ENCODE results near the gene CCDC68. TPM values are rescaled to one million over a fixed set of nuclear protein-coding genes. Genes with fewer than 3 reads are reported as not detected.

The CCDC68 gene
- total and polyA plus RNA-seq, 2 of the 8 experiments (the other 6 are each of a cell fraction or from before 2014, with no cell fraction given) = 0.06 to 0.80 TPM

GRCh38 chr18:54984908-54985307, 25.6 kb upstream of the CCDC68 start:
- Histone ChIP-seq H3K4me2 (ENCODE audit: insufficient read depth in 1 of 2, low read depth in 2 of 2, low read length in 2 of 2) (no peak overlapping the region), H2AK5ac (ENCODE audit: low read depth, low read length) (no peak overlapping the region), H3K23ac (ENCODE audit: insufficient read length) (no peak overlapping the region), H2BK15ac (ENCODE audit: low read length) (no peak overlapping the region), H2BK20ac (ENCODE audit: low read length) (no peak overlapping the region), H3K4me3 (ENCODE audit: extremely low read depth in 1 of 4, insufficient read depth in 2 of 4, low read depth in 3 of 4, low read length in 4 of 4) (no peak overlapping the region), H3K27me3 (replicated peaks in 1 of 4; ENCODE audit: control insufficient read depth in 3 of 4, extremely low read depth in 1 of 4, insufficient read depth in 3 of 4, low read length in 3 of 4) (no peaks in the 10 kb centered on the region), H4K8ac (ENCODE audit: extremely low read depth, insufficient read depth, low read length) (no peak overlapping the region), H3K56ac (replicated peaks; ENCODE audit: insufficient read length, low read depth, low read length) (no peak overlapping the region), H2AFZ (ENCODE audit: low read length) (no peak overlapping the region), H4K20me1 (replicated peaks in 1 of 2; ENCODE audit: control insufficient read depth in 1 of 2, insufficient read depth in 2 of 2, low read length in 2 of 2) (no peaks in the 10 kb centered on the region), H3K23me2 (ENCODE audit: low read depth, low read length) (no peaks in the 10 kb centered on the region), H3K18ac (ENCODE audit: extremely low read depth, low read length) (no peak overlapping the region), H4K5ac (ENCODE audit: insufficient read length, low read depth, low read length) (no peak overlapping the region), H3K79me1 (ENCODE audit: low read depth, low read length) (no peaks in the 10 kb centered on the region), H3K36me3 (ENCODE audit: control insufficient read depth in 2 of 4, insufficient read depth in 4 of 4, low read length in 3 of 4) (no peaks in the 10 kb centered on the region), H3K9ac (replicated peaks in 1 of 4; ENCODE audit: extremely low read depth in 1 of 4, low read depth in 3 of 4, low read length in 3 of 4) (no peak overlapping the region), H3K14ac (ENCODE audit: insufficient read length) (no peak overlapping the region), H3K9me3 (ENCODE audit: insufficient read depth in 2 of 2, low read depth in 1 of 2, low read length in 1 of 2) (no peaks in the 10 kb centered on the region), H2BK120ac (replicated peaks; ENCODE audit: low read depth, low read length) (no peak overlapping the region), H4K91ac (replicated peaks; ENCODE audit: insufficient read length, low read length) (no peak overlapping the region), H3K4me1 (replicated peaks in 1 of 4; ENCODE audit: control insufficient read depth in 3 of 4, insufficient read depth in 4 of 4, low read length in 3 of 4) (no peaks in the 10 kb centered on the region), H3K4ac (replicated peaks; ENCODE audit: insufficient read length, low read depth, low read length) (no peak overlapping the region), H2BK5ac (ENCODE audit: low read depth, low read length) (no peak overlapping the region), H3K27ac (ENCODE audit: low read depth, low read length) (no peak overlapping the region), H3K79me2 (ENCODE audit: control insufficient read depth in 1 of 2, insufficient read depth in 2 of 2, low read length in 2 of 2) (no peaks in the 10 kb centered on the region), H2BK12ac (ENCODE audit: low read depth, low read length) (no peak overlapping the region)
- DNase-seq (ENCODE audit: low read depth in 1 of 2, low spot score in 2 of 2) = no peak
- 90% methylated on average over 4 of the region's 4 CpGs; no CpG with 5 or more reads in 1 of the 2 experiments for WGBS, 2 experiments (ENCODE audit: extremely low coverage in 1 of 2, insufficient coverage in 1 of 2, insufficient read length in 1 of 2, insufficient replicate concordance in 2 of 2, low coverage in 1 of 2, low lambda C conversion rate in 2 of 2, missing lambda C conversion rate in 1 of 2)
- ChIA-PET POLR2A (ENCODE audit: partially characterized antibody) (no interaction called here), CTCF (ENCODE audit: partially characterized antibody) (interaction anchor here (0.9 to 3.5 kb wide), 3 partner anchors 68 to 313 kb away, joined by 3 to 26 read pairs (median 3); no protein-coding TSS in a partner anchor)
- no peak for FAIRE-seq
- TF ChIP-seq BACH1 (IDR thresholded peaks at IDR 0.05; ENCODE audit: low read length) (no peak), CREB1 (IDR thresholded peaks at IDR 0.05) (no peak), EZH2 (IDR thresholded peaks at IDR 0.05; ENCODE audit: low read depth, low read length, severe bottlenecking) (no peak), SAP30 (IDR thresholded peaks at IDR 0.05; ENCODE audit: insufficient read depth, insufficient replicate concordance, low read length) (no peak), SIX5 (IDR thresholded peaks at IDR 0.05; ENCODE audit: low read depth, low read length) (no peak), ATF3 (IDR thresholded peaks at IDR 0.05; ENCODE audit: insufficient read depth, low read depth, low read length) (no peak), MAX (IDR thresholded peaks at IDR 0.05) (no peak), POU5F1 (IDR thresholded peaks at IDR 0.05; ENCODE audit: low read depth, low read length) (no peak), CBX5 (IDR thresholded peaks at IDR 0.05; ENCODE audit: low read depth, low read length) (no peak), CTCF (IDR thresholded peaks at IDR 0.05; ENCODE audit: control extremely low read depth in 1 of 3, insufficient read depth in 1 of 3, low read depth in 1 of 3, low read length in 3 of 3) (no peak)

All from H1 (cell line).